Bladder microvascular endothelial cell (primary cell): Measurements from ENCODE around the gene MTPN. TPM values are rescaled to one million over a fixed set of nuclear protein-coding genes. Genes with fewer than 3 reads are reported as not detected.

ENCODE experiments used
- total RNA-seq: library from RNA; depleted of rRNA; stranded (reverse); fragments of >200 nt; gene quantifications from 2 replicates; pipeline ENCODE4 v1.2.3, GENCODE V29; 2014

MTPN gene
- 80.1 and 166 TPM in 2 replicates for total RNA-seq

GRCh38 chr7:135977007-135977741 lies at the start of gene MTPN:
MTPN (minus strand) TSS chr7:135977359; CDS start chr7:135977100, 259 bp downstream.

Other genes with a start within 250 kb of the MTPN start
- gene SLC13A4, start 249.2 kb downstream of the MTPN start, total RNA-seq: not detected in 2 replicates
- gene FAM180A, start 228.5 kb downstream of the MTPN start, total RNA-seq: 0.06 and 0.16 TPM in 2 replicates